ENCODE data around the gene TMEM63B.

DNA sequence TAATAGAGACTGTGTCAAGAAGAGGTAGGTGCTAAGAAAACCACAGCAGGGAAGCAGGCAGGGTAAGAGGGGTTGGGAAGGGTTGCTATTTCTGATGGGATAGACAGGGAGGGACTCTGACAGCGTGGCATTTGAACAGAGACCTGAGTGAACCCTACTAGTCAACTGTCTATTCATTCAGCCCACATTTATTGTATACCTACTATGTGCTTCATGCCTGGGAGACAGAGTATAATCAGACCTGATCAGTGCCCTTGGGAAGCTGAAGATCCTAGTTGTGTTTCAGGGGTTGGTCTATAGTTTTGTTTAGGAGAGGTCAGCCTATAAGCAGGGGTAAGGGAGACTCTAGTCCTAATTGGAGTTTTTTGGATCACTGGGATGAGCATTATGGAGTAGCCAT is 16.4 kb downstream of the TMEM63B start:
- no peak for TF ChIP-seq EZH2 (IDR thresholded peaks at IDR 0.05; ENCODE audit: borderline replicate concordance, low read length)
- TF ChIP-seq CTCF (conservative IDR thresholded peaks at IDR 0.05 in 1 of 2, IDR thresholded peaks at IDR 0.05 in 1 of 2; ENCODE audit: extremely low read depth in 1 of 2, insufficient read depth in 1 of 2, low read depth in 1 of 2, low read length in 2 of 2): no peak

Measured in mammary epithelial cell (primary cell).